HG03064 (cell line): ENCODE results near the gene PYCARD.
"Not testable (repeated sequence)": the region's sequence is repeated elsewhere in the genome, so short reads cannot be mapped to it uniquely, and the experiment has no call there.

Experiments
- ATAC-seq: cut with Tn5 transposase; IDR thresholded peaks from one replicate; pipeline ENCODE4 v1.9.1; 2021; ENCODE audit warnings: low read depth; ENCODE audit not compliant: unreplicated experiment

Gene PYCARD

GRCh38 chr16:31191697-31192428 is 10.7 kb downstream of the PYCARD start:
- no peak for ATAC-seq

GRCh38 chr16:31190818-31191444 is 11.6 kb downstream of the PYCARD start:
- no peak for ATAC-seq

- ATAC-seq, result no peak
Measured at GRCh38 chr16:31190061-31190460, 12.5 kb downstream of the PYCARD start.

- ATAC-seq, result no peak
Measured at GRCh38 chr16:31189412-31189778, 13.2 kb downstream of the PYCARD start.

- no peak for ATAC-seq
Measured at GRCh38 chr16:31188450-31189411, 13.8 kb downstream of the PYCARD start.

GRCh38 chr16:31187808-31188189 is 14.8 kb downstream of the PYCARD start:
- ATAC-seq, result no peak

- ATAC-seq, result no peak
Measured at GRCh38 chr16:31186930-31187807, 15.4 kb downstream of the PYCARD start.

GRCh38 chr16:31186176-31186575 is 16.4 kb downstream of the PYCARD start:
- no peak for ATAC-seq

- ATAC-seq, result no peak
Measured at GRCh38 chr16:31185339-31185738, 17.2 kb downstream of the PYCARD start.

- no peak for ATAC-seq
Measured at GRCh38 chr16:31184888-31185287, 17.7 kb downstream of the PYCARD start.

- ATAC-seq, result no peak
Measured at GRCh38 chr16:31183432-31184428, 18.8 kb downstream of the PYCARD start.

- no peak for ATAC-seq
Measured at GRCh38 chr16:31182391-31182790, 20.2 kb downstream of the PYCARD start.

GRCh38 chr16:31181102-31181830 is 21.3 kb downstream of the PYCARD start:
- no peak for ATAC-seq

- ATAC-seq, result peak; percentile 45
Measured at GRCh38 chr16:31179747-31180459, 22.7 kb downstream of the PYCARD start, which contains the start of gene FUS. FUS (plus strand) TSS chr16:31180139; CDS start chr16:31180215, 76 bp downstream.

GRCh38 chr16:31179219-31179746 is 23.3 kb downstream of the PYCARD start:
- ATAC-seq, result peak; percentile 3

GRCh38 chr16:31177136-31177535 is 25.4 kb downstream of the PYCARD start:
- no peak for ATAC-seq

- not testable (repeated sequence) for ATAC-seq
Measured at GRCh38 chr16:31170048-31170447, 32.5 kb downstream of the PYCARD start.
